HG03342 (cell line): Measurements from ENCODE around the gene CALB2.
"Not testable (repeated sequence)": the region's sequence is repeated elsewhere in the genome, so short reads cannot be mapped to it uniquely, and the experiment has no call there.

ENCODE experiments used
- ATAC-seq: cut with Tn5 transposase; IDR thresholded peaks from one replicate; pipeline ENCODE4 v1.9.1; 2021; ENCODE audit warnings: mild to moderate bottlenecking, moderate library complexity; ENCODE audit not compliant: unreplicated experiment

CALB2 gene, protein sequence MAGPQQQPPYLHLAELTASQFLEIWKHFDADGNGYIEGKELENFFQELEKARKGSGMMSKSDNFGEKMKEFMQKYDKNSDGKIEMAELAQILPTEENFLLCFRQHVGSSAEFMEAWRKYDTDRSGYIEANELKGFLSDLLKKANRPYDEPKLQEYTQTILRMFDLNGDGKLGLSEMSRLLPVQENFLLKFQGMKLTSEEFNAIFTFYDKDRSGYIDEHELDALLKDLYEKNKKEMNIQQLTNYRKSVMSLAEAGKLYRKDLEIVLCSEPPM

DNA sequence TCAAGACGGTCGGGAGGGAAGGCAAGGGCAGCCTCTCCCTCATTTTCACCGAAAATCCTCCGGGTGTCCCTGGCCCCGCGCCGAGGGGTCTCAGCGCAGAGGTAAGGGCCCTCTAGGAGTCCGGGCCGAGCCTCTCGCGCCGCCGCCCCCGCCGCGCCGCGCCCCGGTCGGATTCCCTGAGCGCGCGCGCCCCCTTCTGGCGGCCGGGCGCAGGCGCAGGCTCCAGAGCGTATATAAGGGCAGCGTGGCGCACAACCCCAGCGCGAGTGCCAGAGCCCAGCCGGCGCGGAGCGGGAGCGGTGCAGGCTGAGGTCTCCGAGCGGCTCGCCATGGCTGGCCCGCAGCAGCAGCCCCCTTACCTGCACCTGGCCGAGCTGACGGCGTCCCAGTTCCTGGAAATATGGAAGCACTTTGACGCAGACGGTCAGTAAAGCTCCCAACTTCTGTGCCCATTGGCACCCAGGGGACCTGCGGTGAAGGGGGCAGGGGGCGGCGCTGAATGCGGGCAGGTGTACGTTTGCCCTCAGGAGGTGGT, at the start of gene CALB2:
Gene CALB2 (plus strand): TSS at position 260 of the 535 bp plus-strand sequence. CDS start 70 bp downstream, at position 330.
- peak; percentile 79 for ATAC-seq

DNA sequence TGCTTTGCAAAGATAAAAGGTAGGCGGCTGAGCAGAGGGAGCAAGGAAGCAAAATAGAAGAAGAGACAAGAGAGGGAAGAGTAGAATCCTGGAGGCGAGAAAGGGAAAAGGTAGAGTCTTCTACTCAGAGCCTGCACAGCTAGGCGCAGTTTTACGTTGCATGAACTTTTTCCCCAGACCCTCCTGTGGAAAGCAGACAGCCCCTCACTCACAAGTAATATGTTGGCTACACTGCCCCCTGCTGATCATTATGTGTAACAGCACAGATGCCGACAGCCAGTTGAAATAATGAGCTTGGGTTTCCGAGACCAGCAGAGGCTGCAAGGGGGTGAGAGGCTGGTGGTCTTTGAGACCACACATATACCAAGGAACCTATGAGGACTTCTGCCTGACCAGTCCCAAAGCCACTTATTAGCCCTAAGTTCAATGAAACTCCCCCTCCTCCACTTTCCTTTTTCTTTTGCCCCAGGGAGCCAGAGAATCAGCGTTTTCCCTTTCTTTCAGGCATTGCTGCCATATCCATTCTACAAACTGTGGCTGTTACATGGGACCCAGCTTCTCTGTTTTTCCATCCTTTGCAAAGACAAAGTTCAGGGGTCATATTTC, 46.9 kb upstream of the CALB2 start:
- no peak for ATAC-seq

DNA sequence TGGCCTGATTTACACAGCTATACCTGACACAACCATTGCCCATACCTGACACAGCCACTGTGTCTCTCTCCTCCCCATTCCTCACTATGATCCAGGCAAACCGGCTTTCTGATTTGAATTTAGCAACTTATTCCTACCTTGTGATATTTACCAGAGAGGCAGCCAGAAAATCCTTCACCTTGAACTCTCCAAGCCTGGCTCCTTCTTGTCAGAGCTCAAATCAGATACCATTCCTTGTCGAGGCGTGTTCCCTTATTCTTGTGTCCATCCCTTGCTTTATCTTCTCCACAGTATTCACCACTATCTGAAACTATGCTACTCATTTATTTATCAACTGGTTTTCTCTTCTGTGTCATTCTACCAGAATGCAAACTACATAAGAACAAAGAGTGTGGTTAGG, 44.9 kb upstream of the CALB2 start:
- not testable (repeated sequence) for ATAC-seq

DNA sequence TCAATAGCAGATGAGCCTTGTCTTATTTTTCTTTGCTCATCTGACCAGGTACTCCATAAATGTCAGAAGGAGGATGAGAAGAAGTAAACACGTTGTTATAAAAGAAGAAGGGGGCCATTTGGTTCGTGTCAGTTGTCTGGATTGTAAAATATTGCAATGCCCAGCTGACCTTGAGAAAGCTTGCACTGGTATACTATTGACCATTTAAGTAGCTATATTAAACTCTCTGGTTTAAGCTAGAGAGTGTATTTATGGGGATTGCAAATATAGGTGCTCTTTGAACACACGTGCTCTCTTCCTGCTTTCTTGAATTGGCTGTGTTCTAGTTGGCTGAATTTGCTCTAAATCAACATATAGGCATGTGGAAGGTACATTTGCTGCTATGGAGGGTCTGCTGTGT, 43.3 kb upstream of the CALB2 start:
- ATAC-seq, result no peak

DNA sequence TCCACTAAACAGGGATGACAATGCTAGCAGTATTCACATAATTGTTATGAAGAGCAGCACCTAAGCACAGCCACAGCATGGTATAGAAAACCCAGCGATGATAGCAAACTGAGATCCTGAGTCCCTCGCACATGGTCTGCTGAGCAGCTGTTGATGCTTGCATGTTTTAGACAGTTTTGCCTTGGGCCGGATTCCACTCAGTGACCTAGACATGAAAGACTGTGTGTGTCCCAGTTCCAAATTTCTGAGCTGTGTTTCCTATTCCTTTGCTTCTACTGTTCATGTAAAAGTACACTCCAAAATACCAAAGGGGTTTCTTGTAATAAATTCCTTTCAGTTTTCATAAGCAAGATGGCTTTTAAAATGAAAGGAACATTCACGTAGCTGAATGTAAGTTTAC, 38.5 kb upstream of the CALB2 start:
- ATAC-seq, result no peak

DNA sequence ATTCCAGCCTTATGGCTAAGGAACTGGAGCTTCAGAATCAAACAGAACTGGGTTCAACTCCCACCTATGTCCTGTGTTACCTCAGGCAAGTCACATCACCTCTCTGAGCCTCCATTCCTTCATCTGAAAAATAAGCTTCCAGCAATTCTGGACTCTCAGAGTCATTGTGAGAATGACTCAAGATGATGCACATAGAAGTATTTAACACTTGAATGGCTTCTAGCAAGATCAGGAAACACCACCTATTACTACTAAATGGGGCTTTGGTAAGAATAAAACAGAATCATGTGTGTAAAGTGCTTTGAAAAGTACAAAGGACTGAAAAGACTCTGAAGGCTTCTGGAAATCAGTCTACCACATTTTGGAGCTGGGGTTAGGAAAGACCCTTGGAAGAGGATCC, 30.8 kb upstream of the CALB2 start:
- no peak for ATAC-seq

DNA sequence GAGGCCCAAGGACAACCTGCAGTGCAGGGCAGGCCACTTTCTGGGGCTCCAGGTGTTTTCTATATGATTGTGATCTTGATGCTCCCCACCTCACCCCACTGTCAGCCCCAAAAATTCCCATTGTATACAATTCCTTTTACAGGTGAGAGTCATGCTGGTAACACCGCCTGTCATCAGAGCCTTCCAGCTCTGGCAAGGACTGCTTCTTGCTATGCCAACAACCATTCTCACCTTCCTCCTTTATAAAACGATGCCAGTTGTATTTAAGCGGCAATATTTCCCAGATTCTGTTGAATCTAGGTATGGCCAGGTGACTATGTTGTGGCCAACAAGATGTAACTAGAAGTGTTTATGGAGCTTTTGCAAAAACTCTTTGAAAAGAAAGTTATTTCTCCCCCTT, 30.4 kb upstream of the CALB2 start:
- ATAC-seq, result no peak

DNA sequence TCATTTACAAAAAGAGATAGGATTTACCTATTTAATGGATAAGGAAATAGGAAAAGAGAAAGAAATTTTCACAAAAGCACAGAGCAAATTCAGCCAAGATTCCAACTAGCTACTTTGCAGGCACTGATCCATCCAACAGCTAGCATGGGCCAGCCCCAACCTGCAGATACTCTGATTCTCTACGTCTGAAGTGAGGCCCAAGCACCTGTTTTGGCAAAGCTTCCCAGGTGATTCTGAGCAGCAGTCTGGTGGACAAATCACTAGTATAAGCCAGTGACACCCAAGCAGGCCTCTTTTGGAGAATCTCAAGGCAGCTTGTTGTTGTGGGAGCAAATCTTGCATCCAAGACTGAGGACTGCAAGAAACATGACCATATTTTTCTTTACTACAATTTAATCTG, 20.9 kb upstream of the CALB2 start:
- ATAC-seq, result no peak

DNA sequence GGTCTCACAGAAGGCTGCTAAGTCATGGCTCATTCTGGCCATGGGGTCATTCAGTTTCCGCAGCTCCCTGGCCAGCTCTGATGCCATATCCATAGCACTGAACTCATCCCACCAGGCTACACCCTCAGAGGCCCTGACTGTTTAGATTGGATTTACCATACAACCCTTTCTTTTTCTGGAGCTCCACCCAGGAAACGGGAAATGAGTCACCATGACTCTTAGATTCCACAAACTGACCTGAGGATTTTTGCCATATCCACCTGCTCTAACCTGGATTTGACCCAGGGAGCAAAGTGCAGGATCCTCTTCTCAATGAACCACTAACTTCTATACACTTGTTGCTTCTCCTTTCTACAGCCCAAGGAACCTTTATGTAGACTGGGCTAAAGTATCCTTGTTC, 20.3 kb upstream of the CALB2 start:
- no peak for ATAC-seq

DNA sequence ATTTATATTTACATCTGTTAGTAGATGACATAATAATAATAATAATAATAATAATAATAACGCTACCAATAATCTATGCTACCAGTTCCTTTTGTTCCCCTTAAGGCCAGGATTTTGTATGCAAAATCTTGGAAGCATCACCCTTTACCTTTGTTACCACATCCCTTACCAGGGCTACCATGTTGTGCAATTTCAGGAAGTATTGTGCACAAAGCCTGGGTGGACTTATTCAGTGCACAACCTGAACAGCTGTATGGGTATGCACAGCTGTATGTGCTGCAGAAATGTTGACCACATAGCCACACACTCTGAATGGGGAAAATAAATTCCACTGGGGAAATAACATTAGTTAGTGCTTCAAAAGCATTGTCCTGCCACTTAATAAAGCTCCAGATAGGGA, 19.9 kb upstream of the CALB2 start:
- no peak for ATAC-seq

DNA sequence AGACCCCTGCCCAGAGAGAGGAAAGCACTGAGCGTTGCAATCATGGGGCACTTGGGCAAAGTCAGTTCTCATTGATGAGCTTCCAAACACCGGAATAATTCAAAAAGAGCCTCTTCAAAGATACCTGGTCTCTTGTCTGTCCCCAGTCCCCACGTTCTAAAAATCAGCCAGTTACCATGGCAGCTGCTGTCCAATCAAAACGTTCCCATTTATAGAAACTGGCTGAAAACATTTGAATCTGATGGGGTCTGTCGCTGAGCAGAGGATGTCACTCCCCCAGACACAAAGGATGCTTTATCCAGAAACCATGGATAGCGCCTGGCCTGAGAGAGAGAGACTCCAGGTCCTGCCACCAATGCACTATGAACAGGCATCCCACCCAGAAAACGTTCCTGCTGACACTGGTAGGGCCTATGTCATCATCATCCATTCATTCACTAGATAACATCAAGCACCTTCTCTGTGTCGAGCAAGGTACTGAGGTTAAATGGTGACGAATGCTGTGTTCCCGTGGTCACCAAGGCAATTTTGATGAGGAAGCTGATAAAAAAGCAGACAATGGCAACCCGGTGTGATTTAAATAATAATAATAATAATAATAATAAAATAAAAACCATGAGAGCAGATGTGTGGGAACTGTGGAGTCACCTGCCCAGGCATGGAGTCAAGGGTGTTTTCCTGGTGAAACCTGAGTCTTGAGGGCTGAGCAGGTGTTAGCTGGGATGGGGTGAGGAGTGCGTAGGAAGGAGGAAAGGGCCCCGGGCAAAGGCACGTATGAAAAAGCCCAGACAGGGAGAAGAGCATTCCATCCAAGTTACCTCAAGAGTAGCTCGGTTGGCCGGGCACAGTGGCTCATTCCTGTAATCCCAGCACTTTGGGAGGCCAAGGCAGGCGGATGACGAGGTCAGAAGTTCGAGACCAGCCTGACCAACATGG, 19.0 kb upstream of the CALB2 start:
- ATAC-seq, result no peak

DNA sequence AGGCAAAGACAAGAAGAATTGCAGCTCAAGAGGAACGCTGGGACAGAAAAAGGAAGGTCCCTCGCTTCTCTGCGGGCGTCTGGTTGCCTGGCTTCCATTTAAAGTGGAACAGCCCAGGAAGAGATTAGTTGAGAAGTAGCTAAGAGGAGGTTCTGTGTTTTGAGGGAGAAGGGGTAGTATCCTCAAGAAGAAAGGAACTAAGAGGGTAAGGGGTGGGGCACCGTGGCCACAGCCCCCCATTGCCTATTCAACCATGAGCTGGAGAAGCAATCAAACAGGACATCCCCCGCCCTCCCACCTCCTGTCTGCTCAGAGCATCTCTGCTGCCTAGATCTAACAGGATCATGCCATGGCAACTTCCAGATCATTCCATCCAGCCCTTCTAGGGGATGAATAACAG, 18.1 kb upstream of the CALB2 start:
- no peak for ATAC-seq

DNA sequence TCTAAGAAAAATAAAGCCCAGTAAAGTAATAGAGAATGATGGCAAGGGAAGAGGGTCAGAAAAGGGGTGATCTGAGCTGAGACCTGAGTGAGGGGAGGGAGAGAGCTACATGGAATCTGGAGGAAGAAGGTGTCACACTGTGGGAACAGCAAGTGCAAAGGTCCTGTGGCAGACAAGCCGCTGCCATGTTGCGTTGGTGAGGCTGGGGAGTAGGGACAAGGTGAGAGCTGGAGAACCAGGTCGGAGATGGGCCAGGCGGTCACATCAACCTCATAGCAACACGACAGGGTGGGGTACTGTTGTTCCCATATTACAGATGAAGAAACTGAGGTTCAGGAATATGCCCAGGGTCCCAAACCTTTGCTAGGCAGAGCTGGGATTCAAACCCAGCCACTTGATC, 16.6 kb upstream of the CALB2 start:
- no peak for ATAC-seq

DNA sequence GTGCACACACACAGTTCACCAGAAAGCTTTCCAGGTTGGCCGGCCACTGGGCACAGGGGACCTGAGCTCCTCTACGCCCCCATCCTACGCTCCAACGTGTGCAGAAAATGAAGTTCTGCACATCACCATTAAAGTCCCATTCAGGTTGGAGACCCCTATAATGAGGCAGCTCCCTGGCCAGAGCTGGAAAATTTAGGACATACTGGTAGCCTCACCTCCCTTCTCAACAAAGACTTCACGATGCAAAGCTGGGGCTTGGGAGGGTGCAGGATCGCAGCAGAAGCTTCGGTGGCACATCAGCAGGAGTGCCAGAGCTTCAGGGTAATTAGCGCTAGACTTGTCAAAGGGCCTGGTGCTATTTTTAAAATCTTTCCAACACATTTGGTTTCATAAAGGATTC, 15.4 kb upstream of the CALB2 start:
- no peak for ATAC-seq

DNA sequence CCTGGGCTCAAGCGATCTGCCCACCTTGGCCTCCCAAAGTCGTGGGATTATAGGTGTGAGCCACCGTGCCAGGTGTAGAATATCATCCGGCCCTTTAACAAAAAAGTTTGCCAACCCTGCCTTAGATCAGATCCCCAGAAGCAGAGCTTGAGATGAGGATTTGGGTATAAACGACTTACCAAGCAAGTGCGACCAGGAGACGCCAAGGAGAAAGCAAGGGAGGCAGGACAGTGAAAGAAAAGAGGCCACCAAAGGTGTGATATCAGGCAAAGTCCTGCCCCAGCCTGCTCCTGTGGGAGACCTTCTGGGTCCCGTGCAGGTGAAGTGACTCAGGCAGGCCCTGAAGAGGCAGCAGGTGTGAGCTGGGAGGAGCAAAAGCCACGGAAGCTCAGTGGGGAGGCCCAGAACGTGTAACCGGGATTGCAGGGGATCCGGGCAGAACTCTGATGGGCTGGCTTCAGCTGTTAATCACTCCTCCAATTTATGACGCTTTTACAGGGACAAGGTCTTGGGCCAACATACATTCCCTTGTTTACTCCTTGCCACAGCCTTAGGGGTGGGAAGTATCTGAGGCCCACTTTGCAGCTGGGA, 14.1 kb upstream of the CALB2 start:
- ATAC-seq, result no peak

DNA sequence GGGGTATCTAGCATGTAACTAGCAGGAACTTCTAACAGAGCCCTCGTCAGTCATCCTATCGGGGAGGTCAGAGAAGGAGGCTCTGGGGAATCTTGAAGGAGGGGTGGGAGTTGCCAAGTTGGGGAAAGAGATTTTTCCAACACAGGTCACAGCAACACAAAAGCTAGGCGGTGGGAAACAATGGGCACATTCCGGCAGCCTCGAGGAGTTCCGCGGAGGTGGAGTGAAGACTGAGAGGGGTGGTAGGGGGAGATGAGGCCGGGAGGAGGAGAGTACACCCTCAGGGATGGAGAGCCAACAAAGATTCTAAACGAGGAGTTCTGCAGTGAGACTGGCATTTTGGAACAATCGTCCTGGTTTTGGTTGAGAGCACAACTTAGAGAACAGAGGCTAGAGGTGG, 13.5 kb upstream of the CALB2 start:
- no peak for ATAC-seq

DNA sequence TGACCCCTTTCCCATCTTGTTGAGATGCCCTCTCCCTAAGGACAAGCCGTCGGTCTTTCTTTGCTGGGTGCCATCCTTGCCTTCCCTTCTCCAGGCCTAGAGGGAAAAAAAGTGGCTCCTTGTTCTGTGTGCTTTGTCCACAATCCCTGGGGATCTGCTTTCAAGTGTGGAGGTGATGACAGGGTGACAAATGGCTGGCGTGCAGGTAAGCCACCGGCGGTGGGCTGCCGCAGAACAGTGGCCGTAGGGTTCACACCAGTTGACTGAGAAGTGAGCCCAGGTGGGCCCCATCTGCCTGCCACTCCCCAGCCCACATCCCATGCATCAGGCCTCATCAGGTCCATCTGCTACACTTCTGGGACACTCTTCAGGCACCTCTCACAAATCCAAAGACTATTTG, 11.4 kb upstream of the CALB2 start:
- ATAC-seq, result no peak

DNA sequence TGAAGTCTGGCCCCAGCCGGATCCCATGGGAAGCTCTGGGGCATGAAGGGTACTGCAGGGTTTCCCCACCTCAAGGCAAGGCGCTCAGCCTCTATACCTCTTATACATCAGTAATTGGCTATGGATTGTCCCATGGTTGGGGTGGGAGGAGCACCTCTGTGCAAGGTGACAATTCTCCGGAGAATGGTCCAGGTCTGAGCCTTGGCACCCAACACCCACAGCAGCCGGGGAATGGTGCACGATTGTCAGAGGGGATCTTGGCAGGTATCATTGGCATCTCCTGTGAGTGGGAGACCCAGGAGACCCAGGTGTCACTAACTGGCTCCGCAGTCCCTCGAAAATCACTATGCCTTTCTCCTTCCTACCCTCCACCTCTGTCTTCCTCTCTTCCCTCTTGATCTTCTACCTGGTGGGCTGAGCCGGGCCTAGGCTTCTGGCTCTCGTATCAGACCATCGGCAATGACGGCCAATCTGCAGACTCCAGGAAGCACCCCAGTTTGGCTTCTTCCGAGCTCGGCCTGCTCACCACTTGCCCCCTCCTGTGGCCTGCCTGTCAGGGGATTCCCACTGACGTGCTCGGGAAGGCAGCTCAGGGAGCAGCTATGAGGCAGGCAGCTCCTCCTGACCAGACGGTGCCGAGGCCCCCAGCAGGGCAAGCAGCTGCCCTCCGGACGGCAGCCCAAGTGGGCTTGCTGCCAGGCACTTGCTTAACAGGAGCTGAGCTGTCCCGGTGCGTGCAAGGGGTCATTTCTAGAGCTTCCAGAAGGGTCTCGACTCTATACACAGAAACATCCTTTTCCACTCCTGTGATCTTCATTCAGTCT, 10.0 kb upstream of the CALB2 start:
- ATAC-seq, result no peak

DNA sequence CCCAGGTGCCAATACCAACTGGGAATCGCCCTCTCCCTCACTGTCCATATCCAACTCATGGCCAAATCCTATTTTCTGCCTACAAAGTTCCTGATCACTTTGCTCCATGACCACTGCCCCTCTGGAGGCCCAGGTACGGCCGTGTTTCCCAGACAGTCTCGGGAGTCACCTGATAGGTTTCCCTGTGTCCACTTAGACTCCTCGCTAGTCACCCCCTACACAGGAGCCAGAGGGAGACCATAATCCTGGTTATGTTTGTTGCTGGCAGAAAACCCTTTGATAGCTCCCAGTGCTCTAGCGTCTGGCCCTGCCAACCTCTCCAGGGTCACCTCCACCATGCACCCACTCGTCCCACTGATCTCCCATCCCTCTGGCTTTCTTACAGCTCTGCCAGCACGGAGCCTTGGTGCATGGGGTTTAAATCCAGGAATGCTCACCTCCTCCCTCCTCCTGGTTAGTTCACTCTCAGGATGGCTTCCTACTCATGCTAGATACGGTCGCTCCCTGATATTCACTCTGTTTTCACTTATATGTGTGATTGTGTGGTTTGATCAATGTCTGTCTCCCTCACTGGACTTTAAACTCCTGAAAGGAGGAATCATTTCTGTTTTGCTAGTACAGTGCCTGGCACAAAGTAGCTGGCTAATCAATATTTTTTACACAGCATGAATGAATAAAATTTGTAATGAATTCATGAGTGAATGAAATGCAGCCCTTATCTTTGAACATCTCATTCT, 7.5 kb upstream of the CALB2 start:
- ATAC-seq, result no peak

DNA sequence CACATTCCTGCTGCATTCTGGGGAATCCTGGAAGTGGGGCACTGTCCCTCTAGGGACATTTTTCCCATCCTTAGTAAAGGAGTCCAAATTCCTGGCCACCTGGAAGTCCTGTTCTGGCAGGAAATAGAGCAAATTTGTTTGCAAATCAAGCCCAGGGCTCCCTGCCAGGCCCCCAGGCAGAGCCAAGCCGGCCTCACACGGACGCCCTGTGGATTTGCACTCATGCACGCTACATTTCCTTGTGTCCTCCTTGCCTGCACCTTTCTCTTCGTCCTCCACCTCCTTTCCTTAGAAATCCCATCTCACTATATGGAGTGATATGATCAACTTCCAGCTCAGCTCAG, 7.0 kb upstream of the CALB2 start:
- no peak for ATAC-seq
